CD4-positive, alpha-beta T cell treated with Interleukin-4 for 1 hour (primary cell): ENCODE measurements around the gene ZNF641.
"Not testable (repeated sequence)": the region's sequence is repeated elsewhere in the genome, so short reads cannot be mapped to it uniquely, and the experiment has no call there.

Experiments used
- DNase-seq, 2 donors: peaks; one replicate each; pipeline ENCODE4 v3.0.0-alpha.2; 2020 to 2022

The ZNF641 gene

GRCh38 chr12:48333680-48334079 lies 17.0 kb downstream of the ZNF641 start:
- not testable (repeated sequence) for DNase-seq

- no peak for DNase-seq
These were observed 19.3 kb downstream of the ZNF641 start for GRCh38 chr12:48331399-48331798.

- no peak for DNase-seq
These were observed 21.4 kb downstream of the ZNF641 start for GRCh38 chr12:48329199-48329939.

GRCh38 chr12:48316491-48316890 lies 34.2 kb downstream of the ZNF641 start:
- DNase-seq = no peak

GRCh38 chr12:48311313-48311712 lies 39.4 kb downstream of the ZNF641 start:
- no peak for DNase-seq

- DNase-seq = no peak
These were observed 43.5 kb downstream of the ZNF641 start for GRCh38 chr12:48307269-48307668.

- DNase-seq = no peak
These were observed 45.5 kb downstream of the ZNF641 start for GRCh38 chr12:48305190-48305589.

- DNase-seq = no peak
These were observed 48.4 kb downstream of the ZNF641 start for GRCh38 chr12:48302161-48302911.

GRCh38 chr12:48300774-48301173 lies 49.9 kb downstream of the ZNF641 start:
- no peak for DNase-seq

GRCh38 chr12:48296586-48297282 lies 54.0 kb downstream of the ZNF641 start:
- peak; percentile 37 to 51 for DNase-seq

- DNase-seq = no peak
These were observed 58.7 kb downstream of the ZNF641 start for GRCh38 chr12:48292040-48292439.

GRCh38 chr12:48291511-48291910 lies 59.2 kb downstream of the ZNF641 start:
- DNase-seq = no peak

- DNase-seq = no peak
These were observed 62.1 kb downstream of the ZNF641 start for GRCh38 chr12:48288387-48289268.
